RWPE2 (cell line): Measurements from ENCODE around the gene EDARADD.

Source experiments
- ATAC-seq: fragments of 200-7000 bp; cut with Tn5 transposase; 3 replicates; pipeline ENCODE4 v1.9.1; 2021; ENCODE audit warnings: low read depth
- DNase-seq: peaks from one replicate; pipeline ENCODE4 v3.0.0-alpha.2; 2020; ENCODE audit warnings: low spot score
- H3K27ac ChIP-seq: fragments of 450-650 bp; 2 replicates; pipeline ENCODE4 v1.5.1; 2017; ENCODE audit warnings: mild to moderate bottlenecking; ENCODE audit not compliant: poor library complexity, severe bottlenecking
- H3K27me3 ChIP-seq: fragments of 250-450 bp; sonication (Bioruptor Pico); 2 replicates; pipeline ENCODE4 v1.5.1; 2021; ENCODE audit warnings: mild to moderate bottlenecking, moderate library complexity; ENCODE audit not compliant: insufficient read depth, poor library complexity, severe bottlenecking
- H3K36me3 ChIP-seq: fragments of 250-450 bp; sonication (Bioruptor Pico); 2 replicates; pipeline ENCODE4 v1.5.1; 2020; ENCODE audit warnings: low read depth, mild to moderate bottlenecking, moderate library complexity
- H3K4me1 ChIP-seq: fragments of 250-450 bp; sonication (Bioruptor Pico); 2 replicates; pipeline ENCODE4 v1.5.1; 2021; ENCODE audit warnings: mild to moderate bottlenecking, moderate library complexity; ENCODE audit not compliant: insufficient read depth, poor library complexity, severe bottlenecking
- H3K4me3 ChIP-seq: fragments of 250-450 bp; sonication (Bioruptor Pico); 2 replicates; pipeline ENCODE4 v1.5.1; 2021; ENCODE audit warnings: mild to moderate bottlenecking, moderate library complexity; ENCODE audit not compliant: severe bottlenecking
- H3K9me3 ChIP-seq: fragments of 250-450 bp; sonication (Bioruptor Pico); 2 replicates; pipeline ENCODE4 v1.5.1; 2021; ENCODE audit warnings: mild to moderate bottlenecking, moderate library complexity; ENCODE audit not compliant: severe bottlenecking
- TF ChIP-seq, protein P1 (sequence below): fragments of 450-650 bp; IDR thresholded peaks from one replicate; pipeline ENCODE4 v1.5.1; 2017; ENCODE audit warnings: mild to moderate bottlenecking, moderate library complexity; ENCODE audit not compliant: poor library complexity, severe bottlenecking

The EDARADD gene

DNA sequence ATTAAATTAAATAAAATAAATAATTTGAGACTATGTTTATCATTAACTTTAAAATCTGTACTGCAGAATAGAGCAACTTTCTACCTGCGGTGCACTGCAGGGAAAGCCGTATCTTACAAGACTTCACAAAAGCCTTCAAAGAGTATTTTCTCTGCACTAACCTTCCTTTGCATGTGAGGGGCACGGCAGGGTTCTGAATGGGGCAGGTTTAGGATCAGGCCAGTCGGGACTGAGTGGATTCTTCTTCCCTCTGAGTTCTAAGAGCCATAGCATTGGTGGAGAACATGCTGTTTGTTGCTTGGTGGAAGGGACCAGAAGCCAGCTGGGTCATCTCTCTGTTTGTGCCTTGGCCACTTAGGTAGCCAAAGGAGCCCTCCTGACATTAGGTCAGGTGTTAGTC, 74.5 kb downstream of the EDARADD start:
- no peaks in the 10 kb centered on the region for H3K9me3 ChIP-seq

DNA sequence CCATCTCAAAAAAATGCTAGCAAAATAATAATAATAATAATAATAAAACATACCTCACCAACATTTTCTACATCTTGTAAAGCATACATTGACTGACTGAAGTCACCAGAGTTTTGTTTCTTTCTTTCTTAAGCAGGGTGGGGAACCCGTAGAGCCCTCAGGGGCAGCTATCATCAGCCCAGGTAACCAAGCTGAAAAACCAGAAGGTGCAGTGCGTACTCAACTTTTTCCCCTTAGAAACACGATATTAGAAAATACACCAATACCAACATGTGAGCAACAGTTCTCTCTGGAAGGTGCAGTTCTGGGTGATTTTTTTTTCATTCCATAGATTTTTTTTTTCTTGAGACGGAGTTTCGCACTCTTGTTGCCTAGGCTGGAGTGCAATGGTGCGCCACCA, 75.4 kb downstream of the EDARADD start:
- Histone ChIP-seq H3K27me3 (no peaks in the 10 kb centered on the region), H3K36me3 (no peaks in the 10 kb centered on the region), H3K9me3 (no peaks in the 10 kb centered on the region), H3K4me1 (peaks cover 15% of the 10 kb centered on the region), H3K4me3 (no peak overlapping the region), H3K27ac (no peak overlapping the region)
- ATAC-seq (no peak), DNase-seq (no peak)
- TF ChIP-seq, protein P1, sequence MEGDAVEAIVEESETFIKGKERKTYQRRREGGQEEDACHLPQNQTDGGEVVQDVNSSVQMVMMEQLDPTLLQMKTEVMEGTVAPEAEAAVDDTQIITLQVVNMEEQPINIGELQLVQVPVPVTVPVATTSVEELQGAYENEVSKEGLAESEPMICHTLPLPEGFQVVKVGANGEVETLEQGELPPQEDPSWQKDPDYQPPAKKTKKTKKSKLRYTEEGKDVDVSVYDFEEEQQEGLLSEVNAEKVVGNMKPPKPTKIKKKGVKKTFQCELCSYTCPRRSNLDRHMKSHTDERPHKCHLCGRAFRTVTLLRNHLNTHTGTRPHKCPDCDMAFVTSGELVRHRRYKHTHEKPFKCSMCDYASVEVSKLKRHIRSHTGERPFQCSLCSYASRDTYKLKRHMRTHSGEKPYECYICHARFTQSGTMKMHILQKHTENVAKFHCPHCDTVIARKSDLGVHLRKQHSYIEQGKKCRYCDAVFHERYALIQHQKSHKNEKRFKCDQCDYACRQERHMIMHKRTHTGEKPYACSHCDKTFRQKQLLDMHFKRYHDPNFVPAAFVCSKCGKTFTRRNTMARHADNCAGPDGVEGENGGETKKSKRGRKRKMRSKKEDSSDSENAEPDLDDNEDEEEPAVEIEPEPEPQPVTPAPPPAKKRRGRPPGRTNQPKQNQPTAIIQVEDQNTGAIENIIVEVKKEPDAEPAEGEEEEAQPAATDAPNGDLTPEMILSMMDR: no peak

More for the DNA sequence above, 74.5 kb downstream of the EDARADD start:
- DNase-seq: no peak
- H3K27me3 ChIP-seq: no peaks in the 10 kb centered on the region
- H3K4me3 ChIP-seq: no peak overlapping the region
- no peaks in the 10 kb centered on the region for H3K36me3 ChIP-seq
- H3K4me1 ChIP-seq: peaks cover 15% of the 10 kb centered on the region
- H3K27ac ChIP-seq: no peak overlapping the region
- ATAC-seq: no peak
- TF ChIP-seq, protein P1: no peak

DNA sequence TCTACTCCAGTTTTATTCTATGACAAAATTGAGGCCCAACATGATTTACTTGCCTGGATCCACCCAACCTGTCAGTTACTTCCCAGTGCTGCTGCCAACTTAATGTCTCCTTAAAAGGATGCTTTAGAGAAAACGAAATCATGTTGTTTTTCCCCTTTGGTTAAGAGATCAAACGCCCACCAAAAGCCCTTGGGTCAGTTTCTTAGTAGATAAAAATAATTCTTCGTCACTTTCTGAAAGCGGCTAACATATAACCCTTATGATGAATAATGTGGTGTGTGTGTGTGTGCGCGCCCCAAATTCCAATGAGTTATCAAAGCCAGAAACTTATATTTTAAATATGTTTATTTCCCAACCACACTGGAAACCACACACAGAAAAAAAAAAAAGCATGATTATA, 77.0 kb downstream of the EDARADD start:
- Histone ChIP-seq H3K36me3 (no peaks in the 10 kb centered on the region), H3K9me3 (no peaks in the 10 kb centered on the region), H3K27me3 (no peaks in the 10 kb centered on the region), H3K4me1 (peaks cover 6% of the 10 kb centered on the region), H3K27ac (no peak overlapping the region), H3K4me3 (no peak overlapping the region)
- DNase-seq (no peak), ATAC-seq (no peak)
- TF ChIP-seq, protein P1: no peak

DNA sequence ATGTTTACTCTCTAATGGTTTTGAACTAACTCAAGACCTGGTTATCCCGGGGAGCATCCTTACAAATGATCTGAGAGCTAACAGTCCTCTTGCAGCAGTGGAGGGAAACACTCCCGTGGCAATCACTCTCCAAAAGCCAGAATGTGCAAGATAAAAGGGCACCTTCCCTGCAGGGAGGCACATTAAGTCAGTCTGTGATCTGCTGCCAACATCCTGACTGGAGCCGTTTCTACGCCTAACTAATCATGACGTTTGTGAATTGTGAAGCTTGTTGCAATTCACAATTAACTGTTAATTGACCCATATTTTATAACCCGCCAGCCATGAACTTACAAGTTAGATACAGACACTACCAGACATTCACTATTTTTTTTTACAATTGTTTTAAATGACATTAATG, 77.6 kb downstream of the EDARADD start:
- peaks cover under 1% of the 10 kb centered on the region for H3K4me1 ChIP-seq
- H3K4me3 ChIP-seq: no peak overlapping the region
- H3K9me3 ChIP-seq: no peaks in the 10 kb centered on the region
- TF ChIP-seq, protein P1: no peak
- H3K36me3 ChIP-seq: no peaks in the 10 kb centered on the region
- no peak for DNase-seq
- H3K27me3 ChIP-seq: no peaks in the 10 kb centered on the region
- no peak overlapping the region for H3K27ac ChIP-seq
- no peak for ATAC-seq

DNA sequence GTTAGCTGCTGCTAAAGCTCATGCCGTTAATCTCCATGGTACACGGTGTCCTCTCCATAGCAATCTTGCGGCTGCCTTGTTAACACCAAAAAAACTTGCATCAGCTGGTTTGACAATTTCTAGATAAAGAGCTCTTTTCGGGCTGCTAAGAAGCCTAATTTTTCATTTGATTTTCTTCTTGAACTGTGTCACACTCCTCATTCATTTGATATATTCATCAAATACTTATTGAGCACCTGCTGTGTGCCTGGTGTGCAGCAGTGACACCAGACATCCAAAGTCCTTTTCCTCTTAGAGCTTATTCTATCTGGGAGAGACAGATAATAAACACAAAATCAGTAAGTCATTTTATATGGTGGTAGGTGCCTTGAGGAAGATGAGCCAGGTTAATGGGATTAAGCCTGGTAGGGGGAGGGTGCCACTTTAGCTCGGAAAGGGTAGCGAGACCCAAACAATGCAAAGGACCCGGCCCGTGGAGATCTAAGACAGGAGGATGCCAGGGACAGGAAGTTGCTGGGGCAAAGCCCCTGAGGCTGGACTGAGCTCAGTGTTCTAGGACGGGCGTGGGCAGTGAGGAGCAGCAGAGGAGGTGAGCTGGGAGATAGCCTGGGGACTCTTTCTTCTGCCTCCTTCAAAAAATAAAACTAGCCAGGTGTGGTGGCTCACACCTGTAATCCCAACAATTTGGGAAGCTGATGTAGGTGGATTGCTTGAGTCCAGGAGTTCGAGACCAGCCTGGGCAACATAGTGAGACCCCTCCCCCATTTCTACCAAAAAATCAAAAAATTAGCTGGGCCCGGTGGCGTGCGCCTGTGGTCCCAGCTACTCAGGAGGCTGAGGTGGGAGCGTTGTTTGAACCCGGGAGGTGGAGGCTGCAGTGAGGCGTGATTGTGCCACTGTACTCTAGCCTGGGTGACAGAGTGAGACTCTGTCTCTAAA, 79.0 kb downstream of the EDARADD start:
- TF ChIP-seq, protein P1: no peak
- Histone ChIP-seq H3K9me3 (no peaks in the 10 kb centered on the region), H3K4me1 (no peaks in the 10 kb centered on the region), H3K36me3 (no peaks in the 10 kb centered on the region), H3K27ac (no peak overlapping the region), H3K4me3 (no peak overlapping the region), H3K27me3 (no peaks in the 10 kb centered on the region)
- DNase-seq (no peak), ATAC-seq (no peak)
